NCI-H510A (cell line): ENCODE data around the gene DUSP2.
"Not testable (repeated sequence)": the region's sequence is repeated elsewhere in the genome, so short reads cannot be mapped to it uniquely, and the experiment has no call there.

Source experiments
- DNase-seq: peaks from one replicate; lab custom pipeline; 2025; lab: John Stamatoyannopoulos, UW

Gene DUSP2

GRCh38 chr2:96147593-96148201 is 2.5 kb upstream of the DUSP2 start:
- DNase-seq = no peak

GRCh38 chr2:96146881-96147592 is 1.8 kb upstream of the DUSP2 start:
- DNase-seq = no peak

DNA sequence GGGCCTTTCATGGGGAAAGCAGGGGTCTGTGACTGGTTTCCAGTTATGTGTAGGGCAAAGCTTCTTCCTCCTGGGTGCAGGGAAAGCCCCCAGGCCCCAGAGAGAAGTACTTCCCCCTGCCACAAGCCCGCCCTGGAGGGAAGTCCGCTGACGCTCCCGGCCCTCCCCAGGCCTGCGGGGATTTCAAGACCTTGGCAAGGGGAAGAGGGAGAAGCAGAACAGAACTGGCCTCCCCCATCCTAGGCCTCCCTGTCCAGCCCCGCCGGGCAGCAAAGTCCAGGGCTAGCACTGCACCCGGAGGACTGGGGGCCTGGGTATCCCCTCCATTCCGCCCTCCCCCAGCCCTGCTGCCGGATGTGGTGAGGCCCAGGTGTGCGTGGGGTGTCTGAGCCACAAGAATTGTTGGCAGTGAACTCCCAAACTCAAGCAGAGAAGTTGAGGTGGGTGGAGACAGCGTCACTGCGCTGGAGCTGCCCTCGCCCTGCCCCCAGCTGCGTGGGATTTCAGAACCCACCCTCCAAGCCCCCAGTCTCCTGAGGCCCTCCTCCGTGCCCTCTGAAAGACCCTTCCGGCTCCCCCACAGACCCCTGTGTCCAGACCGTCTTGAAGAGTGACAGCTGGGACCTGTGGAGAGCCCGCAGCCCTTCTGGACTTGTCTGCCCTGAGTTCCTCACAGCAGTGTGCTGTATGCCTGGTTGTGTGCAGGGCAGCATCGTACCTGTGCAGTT is 1.1 kb upstream of the DUSP2 start:
- DNase-seq = no peak

GRCh38 chr2:96145848-96146152 is 560 bp upstream of the DUSP2 start:
- no peak for DNase-seq

DNA sequence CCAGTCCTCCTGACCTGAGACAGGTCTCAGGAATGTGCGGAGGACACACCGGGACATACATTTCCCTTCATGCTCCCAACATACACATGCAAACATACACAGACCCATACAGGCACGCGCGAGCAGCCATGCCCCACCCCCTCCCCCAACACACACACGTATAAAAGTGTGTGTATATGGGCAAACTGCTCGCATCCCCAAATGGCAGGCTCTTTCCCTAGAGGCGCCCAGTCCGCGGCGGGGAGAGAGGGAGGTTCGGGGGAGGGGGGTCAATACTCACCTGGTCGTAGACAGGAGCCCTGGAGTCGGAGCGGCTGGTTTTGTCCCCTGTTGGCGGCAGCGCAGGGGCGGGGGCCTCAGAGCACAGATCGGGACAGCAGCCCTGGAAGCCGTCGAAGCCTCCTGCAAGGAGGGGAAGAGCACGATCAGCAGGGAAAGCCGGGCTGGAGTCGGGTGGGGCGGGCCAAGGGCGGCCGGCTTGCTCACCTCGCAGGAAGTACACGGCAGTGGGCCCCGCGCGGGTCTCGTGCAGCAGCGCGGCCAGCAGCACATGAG is 682 bp downstream of the DUSP2 start:
- no peak for DNase-seq

GRCh38 chr2:96143848-96144480 is 1.3 kb downstream of the DUSP2 start:
- peak; percentile 32 for DNase-seq

DNA sequence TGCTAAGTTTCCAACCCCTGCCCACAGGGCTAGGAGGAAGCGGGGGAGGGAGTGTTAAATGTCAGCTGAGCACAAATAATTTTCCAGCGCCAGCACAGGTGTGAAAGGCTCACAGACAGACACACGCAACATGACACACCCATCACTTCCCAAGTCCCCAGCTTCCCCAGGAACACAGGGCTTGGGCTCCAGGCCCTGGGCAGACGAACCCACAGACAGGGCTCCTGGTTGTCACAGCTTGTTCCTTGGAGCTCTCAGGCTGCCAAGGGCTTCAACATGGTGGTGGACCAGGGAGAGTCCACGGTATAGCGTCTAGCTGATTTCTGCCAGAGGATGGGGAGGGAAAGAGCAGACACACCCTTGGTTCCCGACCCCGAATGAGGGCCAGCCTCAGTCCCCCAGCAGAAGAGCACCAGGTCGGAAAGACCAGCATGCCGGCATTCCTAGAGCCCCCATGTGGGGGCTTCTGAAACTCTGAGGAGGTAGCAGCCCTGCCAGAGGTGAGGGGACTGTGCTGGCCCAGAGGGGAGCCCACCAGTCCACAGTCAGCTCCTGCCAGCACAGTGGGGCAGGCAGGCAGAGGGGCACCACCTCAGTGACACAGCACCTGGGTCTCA is 1.9 kb downstream of the DUSP2 start:
- DNase-seq = no peak

GRCh38 chr2:96142217-96143113 is 2.8 kb downstream of the DUSP2 start:
- no peak for DNase-seq

- DNase-seq = not testable (repeated sequence)
Observed at GRCh38 chr2:96141624-96141967, 3.6 kb downstream of the DUSP2 start.

- no peak for DNase-seq
Observed at GRCh38 chr2:96140941-96141623, 4.2 kb downstream of the DUSP2 start.

DNA sequence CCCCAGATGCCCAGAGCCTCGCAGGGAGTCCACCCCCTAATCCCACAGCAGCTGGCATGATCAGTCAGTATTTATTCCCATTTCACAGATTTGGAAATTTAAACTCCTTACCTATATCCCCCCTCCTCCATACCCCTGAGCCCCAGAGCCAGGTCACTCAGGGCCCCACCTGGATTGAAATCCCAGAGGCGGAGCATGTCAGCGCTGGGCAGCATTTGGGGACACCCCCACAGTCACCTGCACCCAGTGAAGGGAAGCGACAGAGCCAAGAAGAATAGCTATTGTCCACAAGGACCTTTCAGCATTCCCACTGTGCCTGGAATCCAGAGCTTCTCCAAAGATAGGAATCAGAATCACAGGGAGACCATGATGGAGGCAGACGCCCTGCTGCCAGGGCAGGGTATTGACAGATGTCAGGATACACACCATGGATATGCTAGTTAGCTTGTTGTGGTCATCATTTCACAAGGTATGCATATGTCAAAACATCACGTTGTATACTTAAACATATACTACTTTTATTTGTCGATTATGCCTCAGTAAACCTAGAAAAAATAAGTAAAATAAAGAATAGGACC is 6.0 kb downstream of the DUSP2 start:
- DNase-seq = no peak

GRCh38 chr2:96138179-96139145 is 6.8 kb downstream of the DUSP2 start, which contains the start of gene ASTL:
TSS of gene ASTL (minus strand) at chr2:96138502. CDS start at chr2:96138436, 66 bp downstream.
- peak; percentile 64 for DNase-seq

GRCh38 chr2:96137321-96138178 is 7.7 kb downstream of the DUSP2 start:
- DNase-seq = no peak

- no peak for DNase-seq
Observed at GRCh38 chr2:96136129-96136720, 9.0 kb downstream of the DUSP2 start.

- no peak for DNase-seq
Observed at GRCh38 chr2:96135621-96136020, 9.6 kb downstream of the DUSP2 start.

DNA sequence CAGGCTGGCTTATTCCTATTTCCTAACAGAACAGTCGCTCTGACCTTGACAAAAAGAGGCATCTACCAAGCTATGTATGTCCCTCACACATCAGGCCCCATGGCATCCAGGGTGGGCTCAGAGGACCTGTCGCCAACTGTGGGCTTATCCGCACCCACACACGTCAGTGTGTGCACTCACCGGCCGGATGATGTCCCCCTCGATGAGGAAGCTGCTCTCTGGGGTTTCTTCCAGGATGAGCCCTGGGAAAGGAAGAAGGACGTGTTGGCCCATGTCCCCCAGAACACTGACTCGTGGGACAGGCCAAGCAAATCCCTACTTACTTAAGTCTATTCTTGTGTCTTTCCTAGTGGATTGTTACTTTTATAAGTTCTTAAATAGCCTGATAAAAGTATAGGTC is 10.1 kb downstream of the DUSP2 start:
- no peak for DNase-seq

- no peak for DNase-seq
Observed at GRCh38 chr2:96134421-96134820, 10.8 kb downstream of the DUSP2 start.
